GM21737 (cell line): ENCODE data around the gene NCAM1.

ENCODE experiments used
- ATAC-seq: cut with Tn5 transposase; IDR thresholded peaks from one replicate; pipeline ENCODE4 v1.9.1; 2021; ENCODE audit warnings: mild to moderate bottlenecking, moderate library complexity; ENCODE audit not compliant: unreplicated experiment

The NCAM1 gene

GRCh38 chr11:112967082-112967481 lies 5.9 kb downstream of the NCAM1 start:
- no peak for ATAC-seq

GRCh38 chr11:112968941-112969713 lies 7.9 kb downstream of the NCAM1 start:
- no peak for ATAC-seq

- no peak for ATAC-seq
Observed at GRCh38 chr11:112971195-112971594, 10.0 kb downstream of the NCAM1 start.

DNA sequence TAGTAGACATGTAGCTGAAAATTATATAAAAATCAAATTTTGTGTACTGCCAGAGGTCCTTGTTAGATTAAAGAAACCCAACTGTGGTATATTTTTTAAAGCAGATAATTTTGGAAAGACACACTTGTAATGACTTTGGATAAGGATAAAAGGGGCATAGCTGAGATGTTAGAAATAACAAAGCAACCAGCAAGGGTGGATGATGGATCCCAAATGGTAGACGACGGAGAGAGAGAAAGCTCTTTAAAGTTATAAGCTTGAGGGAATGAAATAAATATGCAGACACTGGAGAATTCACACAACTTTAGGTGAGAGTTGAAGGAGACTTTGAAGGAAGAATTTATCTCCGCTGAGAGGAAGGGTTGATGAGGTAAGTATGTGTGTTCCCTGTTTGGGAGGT lies 10.6 kb downstream of the NCAM1 start:
- no peak for ATAC-seq

GRCh38 chr11:112972399-112973145 lies 11.4 kb downstream of the NCAM1 start:
- ATAC-seq, result no peak

DNA sequence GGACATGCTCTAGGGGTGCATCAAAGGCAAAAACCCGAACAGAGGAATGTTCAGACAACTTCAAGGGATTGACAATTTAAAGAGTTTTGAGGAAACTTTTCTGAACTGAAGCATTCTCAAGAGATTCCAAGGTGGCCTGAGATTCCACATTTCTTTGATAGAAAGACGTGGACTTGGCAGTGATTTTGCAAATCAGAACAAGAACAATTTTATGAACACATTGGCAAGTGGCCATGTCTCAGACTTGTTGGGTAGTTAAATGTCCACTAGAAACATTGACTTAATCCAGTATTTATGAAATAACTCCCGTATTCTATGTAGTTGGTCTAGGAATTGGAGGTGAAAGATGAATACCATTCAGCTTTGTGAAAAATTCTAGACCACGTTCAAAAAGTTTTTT lies 13.8 kb downstream of the NCAM1 start:
- ATAC-seq, result no peak

DNA sequence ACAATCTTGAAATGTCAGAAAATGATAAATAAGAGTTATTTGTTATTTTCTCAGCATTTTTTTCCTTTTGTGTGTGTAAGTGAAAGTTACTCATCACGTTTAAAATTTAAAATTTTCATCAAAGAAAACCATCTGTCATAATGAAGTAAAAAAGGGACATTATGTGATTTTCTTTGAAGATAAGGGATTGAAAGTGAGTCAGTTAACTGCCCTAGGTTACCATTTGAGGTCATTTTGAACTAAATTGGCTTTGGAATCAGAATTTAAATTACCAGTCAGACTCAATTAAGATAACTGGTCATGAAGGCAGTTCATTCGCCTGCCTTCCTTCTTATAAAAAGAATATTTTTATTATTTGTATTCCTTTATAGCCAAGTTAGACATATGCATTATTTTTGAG lies 14.3 kb downstream of the NCAM1 start:
- no peak for ATAC-seq

- ATAC-seq, result no peak
Observed at GRCh38 chr11:112977755-112978154, 16.5 kb downstream of the NCAM1 start.

DNA sequence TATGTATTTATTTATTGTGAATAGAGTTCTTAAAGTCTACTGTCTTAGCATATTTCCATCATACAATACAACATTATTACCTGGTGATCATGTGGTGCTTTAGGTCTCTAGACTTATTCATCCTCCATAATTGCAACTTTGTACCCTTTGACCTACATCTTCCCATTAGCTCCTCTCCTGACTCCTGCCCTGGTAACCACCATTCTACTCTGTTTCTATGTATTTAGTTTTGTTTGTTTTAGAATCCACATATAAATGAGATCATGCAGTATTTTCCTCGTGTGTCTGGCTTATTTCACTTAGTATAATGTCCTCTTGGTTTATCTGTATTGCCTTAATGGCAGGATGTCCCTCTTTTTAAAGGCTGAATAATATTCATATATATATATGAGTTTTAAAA lies 22.7 kb downstream of the NCAM1 start:
- ATAC-seq, result no peak

DNA sequence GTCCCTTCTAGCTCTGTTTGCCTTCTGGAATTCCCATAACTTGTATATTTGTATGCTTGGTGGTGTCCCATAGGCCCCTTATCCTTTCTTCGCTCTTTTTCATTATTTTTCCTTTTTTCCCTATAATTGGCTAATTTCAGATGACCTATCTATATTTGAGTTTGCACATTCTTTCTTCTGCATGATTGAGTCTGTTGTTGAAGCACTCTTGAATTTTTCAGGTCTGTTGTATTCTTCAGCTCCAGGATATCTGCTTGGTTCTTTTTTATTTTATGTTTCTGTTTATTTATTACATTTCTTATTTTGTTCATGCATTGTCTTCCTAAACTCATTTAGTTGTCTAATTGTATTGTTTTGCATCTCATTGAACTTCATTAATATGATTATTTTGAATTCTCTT lies 28.0 kb downstream of the NCAM1 start:
- ATAC-seq, result no peak

- ATAC-seq, result no peak
Observed at GRCh38 chr11:112993808-112994207, 32.6 kb downstream of the NCAM1 start.

DNA sequence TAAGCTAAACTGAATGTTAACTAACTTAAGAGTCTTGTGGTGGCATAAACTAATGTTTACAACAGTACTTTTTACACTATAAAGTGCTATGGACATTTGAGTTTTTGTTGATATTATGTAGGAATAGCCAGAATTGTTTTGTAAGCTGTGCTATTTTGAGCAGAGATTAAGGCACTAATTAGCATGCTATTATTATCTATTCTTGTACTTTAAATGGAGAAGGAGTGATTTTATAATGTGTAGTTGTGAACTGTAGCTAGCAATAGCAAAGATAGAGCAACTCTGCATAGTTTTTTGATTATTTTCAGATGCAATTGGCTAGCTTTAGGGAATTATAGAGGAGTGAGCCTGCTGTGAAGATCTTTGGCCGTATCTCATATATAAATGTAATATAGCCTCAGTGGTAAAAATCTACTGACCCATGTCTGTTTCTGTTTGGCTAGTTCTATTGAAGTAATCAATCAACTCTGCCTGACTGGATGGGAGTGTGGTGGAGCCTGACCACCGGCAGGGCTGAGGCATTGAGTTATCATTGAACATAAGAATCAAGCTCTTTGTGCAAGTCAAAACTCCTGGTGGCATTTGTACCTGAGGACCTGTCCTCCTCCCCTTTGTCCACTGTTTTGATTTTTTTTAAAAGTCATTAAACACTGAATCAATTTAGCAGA lies 34.3 kb downstream of the NCAM1 start:
- ATAC-seq, result no peak

GRCh38 chr11:112996994-112997393 lies 35.8 kb downstream of the NCAM1 start:
- ATAC-seq, result no peak

DNA sequence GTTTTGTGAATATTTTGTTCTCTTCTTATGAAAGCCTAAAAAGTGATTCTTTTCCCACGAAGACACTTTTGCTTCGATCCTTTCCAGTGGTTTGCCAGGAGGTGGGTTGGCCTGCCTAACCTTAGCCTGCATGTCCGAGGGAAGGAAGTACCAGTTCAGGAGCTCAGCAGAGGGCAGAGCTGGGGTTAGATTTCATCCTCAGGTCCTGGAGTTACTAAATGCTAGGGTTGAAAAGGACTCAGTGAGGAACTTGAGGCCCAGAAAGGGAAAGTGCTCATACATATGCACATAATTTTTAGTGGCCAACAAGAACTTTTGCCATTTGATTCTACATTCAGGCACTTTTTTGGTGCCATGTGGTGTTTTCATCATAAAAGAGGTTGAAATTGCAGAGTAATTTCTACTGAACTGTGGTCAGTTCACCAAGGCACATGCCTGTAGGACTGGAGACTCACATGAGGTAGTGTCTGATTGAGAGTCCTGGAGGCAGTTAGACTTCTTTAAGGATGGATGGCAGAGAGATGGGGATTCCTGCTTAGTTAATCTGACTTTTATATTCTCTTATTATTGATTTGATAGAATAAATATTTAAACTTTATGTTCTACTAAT lies 36.7 kb downstream of the NCAM1 start:
- no peak for ATAC-seq

GRCh38 chr11:112999520-112999919 lies 38.3 kb downstream of the NCAM1 start:
- ATAC-seq, result no peak

GRCh38 chr11:113001709-113002108 lies 40.5 kb downstream of the NCAM1 start:
- no peak for ATAC-seq

- no peak for ATAC-seq
Observed at GRCh38 chr11:113006896-113007445, 45.8 kb downstream of the NCAM1 start.

GRCh38 chr11:113014262-113015097 lies 53.3 kb downstream of the NCAM1 start:
- ATAC-seq, result no peak

GRCh38 chr11:113015098-113015455 lies 53.9 kb downstream of the NCAM1 start:
- no peak for ATAC-seq

- ATAC-seq, result no peak
Observed at GRCh38 chr11:113016905-113017304, 55.7 kb downstream of the NCAM1 start.
